Subcutaneous adipose tissue (tissue), 4 donors: ENCODE results near the gene RNF38. TPM values are rescaled to one million over a fixed set of nuclear protein-coding genes. Genes with fewer than 3 reads are reported as not detected.

ENCODE experiments used
- total RNA-seq, 4 donors: library from RNA; depleted of rRNA; stranded (reverse); fragments of >200 nt; gene quantifications; one replicate each; pipeline ENCODE4 v1.1.0, GENCODE V29; 2016
- TF ChIP-seq, protein P1 (sequence below): fragments of 450-650 bp; IDR thresholded peaks from one replicate; pipeline ENCODE4 v1.5.1; 2016; ENCODE audit warnings: low read depth, mild to moderate bottlenecking, control low read depth, antibody characterized with exemption, moderate library complexity

The RNF38 gene
- total RNA-seq, 4 donors from 2014 or later: 29.1 to 48.3 (median 32.7) TPM

DNA sequence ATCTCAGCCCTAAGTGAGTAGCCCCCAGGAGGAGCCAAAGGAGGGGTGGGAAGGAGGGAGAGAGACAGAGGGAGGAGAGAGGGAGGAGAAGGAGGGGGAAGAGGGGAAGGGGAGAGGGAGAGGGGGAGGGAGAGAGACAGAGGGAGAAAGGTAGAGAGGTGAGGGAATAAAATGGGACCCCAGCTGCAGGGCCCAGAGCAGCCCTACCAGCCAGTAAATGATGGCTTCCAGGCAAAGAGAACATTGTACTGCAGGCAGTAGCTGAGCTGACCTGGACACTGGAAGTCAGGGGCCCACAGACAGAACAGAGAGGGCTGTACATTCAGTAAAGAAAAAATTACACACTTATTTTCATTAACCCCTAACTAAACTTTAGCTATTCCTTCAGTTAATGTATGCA is 84.0 kb downstream of the RNF38 start:
- TF ChIP-seq, protein P1, sequence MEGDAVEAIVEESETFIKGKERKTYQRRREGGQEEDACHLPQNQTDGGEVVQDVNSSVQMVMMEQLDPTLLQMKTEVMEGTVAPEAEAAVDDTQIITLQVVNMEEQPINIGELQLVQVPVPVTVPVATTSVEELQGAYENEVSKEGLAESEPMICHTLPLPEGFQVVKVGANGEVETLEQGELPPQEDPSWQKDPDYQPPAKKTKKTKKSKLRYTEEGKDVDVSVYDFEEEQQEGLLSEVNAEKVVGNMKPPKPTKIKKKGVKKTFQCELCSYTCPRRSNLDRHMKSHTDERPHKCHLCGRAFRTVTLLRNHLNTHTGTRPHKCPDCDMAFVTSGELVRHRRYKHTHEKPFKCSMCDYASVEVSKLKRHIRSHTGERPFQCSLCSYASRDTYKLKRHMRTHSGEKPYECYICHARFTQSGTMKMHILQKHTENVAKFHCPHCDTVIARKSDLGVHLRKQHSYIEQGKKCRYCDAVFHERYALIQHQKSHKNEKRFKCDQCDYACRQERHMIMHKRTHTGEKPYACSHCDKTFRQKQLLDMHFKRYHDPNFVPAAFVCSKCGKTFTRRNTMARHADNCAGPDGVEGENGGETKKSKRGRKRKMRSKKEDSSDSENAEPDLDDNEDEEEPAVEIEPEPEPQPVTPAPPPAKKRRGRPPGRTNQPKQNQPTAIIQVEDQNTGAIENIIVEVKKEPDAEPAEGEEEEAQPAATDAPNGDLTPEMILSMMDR: no peak

DNA sequence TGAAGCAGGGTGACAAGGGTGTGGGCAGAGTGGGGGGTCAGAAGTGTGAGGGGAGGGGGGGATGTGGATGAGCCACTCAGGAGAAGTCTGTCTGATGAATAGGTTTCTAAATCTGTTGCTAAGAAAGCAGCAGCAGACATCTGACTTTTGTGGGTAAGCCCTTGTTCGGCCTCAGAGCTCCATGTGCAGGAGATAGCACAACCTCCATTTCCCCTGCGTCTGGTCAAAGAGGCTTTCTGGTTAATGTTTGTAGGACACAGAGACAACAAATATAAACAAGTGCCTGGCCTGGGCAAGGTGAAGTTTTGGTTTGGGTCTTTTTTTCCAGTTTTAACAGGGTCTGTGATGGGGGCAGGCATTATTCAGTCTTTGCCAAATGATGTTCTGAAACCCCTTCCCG is 84.8 kb downstream of the RNF38 start:
- TF ChIP-seq, protein P1: no peak

DNA sequence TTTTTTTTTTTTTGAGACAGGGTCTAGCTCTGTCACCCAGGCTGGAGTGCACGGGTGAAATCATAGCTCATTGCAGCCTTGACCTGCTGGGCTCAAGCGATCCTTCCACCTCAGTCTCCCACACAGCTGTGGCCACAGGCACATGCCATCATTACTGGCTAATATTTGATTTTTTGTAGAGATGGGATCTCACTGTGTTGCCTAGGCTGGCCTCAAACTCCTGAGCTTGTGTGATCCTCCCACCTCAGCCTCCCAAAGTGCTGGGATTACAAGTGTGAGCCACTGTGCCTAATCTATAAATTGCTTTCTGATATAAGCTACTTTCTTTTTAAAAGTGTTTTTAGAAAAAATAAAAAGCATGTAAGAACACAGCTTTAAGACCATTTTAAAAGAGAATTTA is 85.3 kb downstream of the RNF38 start:
- TF ChIP-seq, protein P1: no peak

DNA sequence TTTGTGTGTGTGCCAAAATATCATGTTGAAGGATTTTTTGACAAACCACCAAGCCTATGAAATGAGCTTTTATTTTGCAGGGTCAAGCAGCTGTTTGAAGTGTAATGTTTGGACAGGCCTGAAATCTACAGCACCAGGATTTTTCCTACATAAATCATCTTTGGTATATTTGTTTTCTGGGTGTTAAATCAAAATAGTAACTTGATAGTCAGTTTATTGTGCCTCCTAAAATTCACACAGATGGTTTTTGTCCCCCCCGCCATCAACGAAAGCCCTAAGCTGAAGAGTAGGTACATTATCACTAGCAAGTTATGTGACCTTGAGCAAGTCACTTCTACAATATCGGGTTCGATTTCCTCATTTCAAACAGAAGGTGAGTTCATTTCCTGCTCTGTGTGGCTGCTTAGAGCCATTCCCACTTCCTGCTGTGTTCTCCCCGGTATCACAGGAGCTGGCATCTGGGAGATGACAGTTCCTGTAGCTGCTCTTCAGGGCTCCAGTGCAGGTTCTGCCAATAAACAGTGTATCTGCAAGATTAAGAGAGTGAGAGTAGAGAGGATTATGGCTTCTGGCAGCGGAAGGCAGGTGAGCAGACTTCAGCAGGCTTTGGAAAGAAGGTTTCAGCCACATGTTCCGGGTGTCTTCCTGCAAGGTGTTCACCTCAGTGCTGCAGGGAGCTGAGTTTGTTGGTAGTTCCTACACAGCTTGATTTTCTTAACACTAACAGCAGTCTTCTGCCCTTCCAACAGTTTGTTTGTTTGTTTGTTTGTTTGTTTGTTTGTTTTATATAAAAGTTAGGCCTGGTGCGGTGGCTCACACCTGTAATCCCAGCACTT is 93.4 kb downstream of the RNF38 start:
- TF ChIP-seq, protein P1: no peak

DNA sequence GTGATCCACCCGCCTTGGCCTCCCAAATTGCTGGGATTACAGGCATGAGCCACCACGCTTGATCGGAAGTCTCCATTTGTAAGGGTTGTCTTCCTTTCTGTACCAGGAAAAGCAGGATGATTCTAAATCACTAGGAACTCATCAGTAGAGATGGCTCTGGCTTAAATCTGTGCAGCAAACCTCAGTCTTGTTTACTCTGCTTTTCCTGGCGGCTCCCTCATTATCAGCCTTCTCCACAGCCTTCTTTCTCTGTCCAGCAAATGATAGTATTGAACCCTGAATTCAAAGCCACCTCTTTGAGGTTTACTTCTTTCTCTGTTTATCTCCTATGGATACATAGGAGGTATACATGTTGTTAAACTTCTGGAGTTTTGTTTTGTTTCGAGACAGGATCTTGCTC is 98.8 kb downstream of the RNF38 start:
- TF ChIP-seq, protein P1: no peak

DNA sequence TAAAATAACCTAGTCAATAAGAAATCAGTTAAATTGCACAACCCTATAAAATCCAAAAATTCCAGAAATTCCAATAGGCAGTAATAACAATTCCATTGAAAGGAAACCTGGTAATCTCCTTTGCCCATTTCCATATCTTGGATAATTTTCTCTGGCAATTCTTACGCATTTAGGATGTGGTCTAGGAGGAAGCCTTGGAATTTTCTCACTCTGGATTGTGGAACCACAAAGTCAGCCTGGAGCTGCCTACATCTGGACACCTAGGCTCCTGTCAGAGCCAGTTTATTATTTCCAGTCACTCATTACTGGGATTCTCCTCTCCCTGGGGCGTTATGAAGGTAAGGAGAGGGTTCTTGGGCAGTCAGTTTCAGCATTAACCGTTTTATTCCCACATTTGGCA is 101.5 kb downstream of the RNF38 start:
- TF ChIP-seq, protein P1: no peak

DNA sequence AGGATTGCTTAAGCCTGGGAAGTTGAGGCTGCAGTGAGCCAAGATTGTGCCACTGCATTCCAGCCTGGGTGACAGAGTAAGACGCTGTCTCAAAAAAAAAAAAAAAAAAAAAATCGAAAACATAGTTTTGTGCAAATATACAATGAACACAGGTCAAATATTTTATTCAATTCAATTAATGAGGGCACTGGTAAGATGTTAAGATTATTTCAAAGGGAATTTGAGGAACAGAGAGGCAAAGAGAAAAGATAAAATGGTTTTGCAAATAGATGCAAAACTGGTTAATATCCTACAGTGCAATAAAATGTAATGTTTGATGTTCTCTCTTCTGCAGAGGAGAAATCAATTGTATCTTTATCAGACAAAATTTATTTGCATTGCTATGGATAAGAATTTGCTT is 102.3 kb downstream of the RNF38 start:
- TF ChIP-seq, protein P1: no peak
